Neural cell (in vitro differentiated cells): Measurements from ENCODE around the gene POU2F3.

Experiments used
- CTCF ChIP-seq: fragments of 450-650 bp; IDR thresholded peaks from 2 replicates; pipeline ENCODE4 v1.5.1; 2014; ENCODE audit warnings: antibody characterized with exemption, mild to moderate bottlenecking, moderate library complexity; ENCODE audit not compliant: poor library complexity, severe bottlenecking
- MXI1 ChIP-seq: fragments of 450-650 bp; conservative IDR thresholded peaks from 2 replicates; pipeline ENCODE4 v1.6.1; 2014; ENCODE audit warnings: antibody characterized with exemption, mild to moderate bottlenecking; ENCODE audit not compliant: poor library complexity, severe bottlenecking
- POLR2AphosphoS5 ChIP-seq: IDR thresholded peaks from 2 replicates; pipeline ENCODE4 v1.6.1; 2012
- TAF1 ChIP-seq: IDR thresholded peaks from 2 replicates; pipeline ENCODE4 v1.6.1; 2012; ENCODE audit warnings: low read depth
- TF ChIP-seq, protein P1 (sequence below): IDR thresholded peaks from 2 replicates; pipeline ENCODE4 v1.6.1; 2012; ENCODE audit warnings: borderline replicate concordance

GRCh38 chr11:120295099-120295498 lies 55.2 kb downstream of the POU2F3 start:
- TF ChIP-seq CTCF = no peak
- TF ChIP-seq TAF1 = no peak
- TF ChIP-seq MXI1 = no peak
- no peak for TF ChIP-seq POLR2AphosphoS5
- TF ChIP-seq, protein P1, sequence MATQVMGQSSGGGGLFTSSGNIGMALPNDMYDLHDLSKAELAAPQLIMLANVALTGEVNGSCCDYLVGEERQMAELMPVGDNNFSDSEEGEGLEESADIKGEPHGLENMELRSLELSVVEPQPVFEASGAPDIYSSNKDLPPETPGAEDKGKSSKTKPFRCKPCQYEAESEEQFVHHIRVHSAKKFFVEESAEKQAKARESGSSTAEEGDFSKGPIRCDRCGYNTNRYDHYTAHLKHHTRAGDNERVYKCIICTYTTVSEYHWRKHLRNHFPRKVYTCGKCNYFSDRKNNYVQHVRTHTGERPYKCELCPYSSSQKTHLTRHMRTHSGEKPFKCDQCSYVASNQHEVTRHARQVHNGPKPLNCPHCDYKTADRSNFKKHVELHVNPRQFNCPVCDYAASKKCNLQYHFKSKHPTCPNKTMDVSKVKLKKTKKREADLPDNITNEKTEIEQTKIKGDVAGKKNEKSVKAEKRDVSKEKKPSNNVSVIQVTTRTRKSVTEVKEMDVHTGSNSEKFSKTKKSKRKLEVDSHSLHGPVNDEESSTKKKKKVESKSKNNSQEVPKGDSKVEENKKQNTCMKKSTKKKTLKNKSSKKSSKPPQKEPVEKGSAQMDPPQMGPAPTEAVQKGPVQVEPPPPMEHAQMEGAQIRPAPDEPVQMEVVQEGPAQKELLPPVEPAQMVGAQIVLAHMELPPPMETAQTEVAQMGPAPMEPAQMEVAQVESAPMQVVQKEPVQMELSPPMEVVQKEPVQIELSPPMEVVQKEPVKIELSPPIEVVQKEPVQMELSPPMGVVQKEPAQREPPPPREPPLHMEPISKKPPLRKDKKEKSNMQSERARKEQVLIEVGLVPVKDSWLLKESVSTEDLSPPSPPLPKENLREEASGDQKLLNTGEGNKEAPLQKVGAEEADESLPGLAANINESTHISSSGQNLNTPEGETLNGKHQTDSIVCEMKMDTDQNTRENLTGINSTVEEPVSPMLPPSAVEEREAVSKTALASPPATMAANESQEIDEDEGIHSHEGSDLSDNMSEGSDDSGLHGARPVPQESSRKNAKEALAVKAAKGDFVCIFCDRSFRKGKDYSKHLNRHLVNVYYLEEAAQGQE = no peak
